Stimulated activated CD8-positive, alpha-beta memory T cell treated with anti-CD3 and anti-CD28 coated beads, Interleukin-7, amount 100 ng/mL, for 24 hours (primary cell): Measurements from ENCODE around the gene FGF3.

ENCODE experiments used
- DNase-seq: peaks from one replicate; pipeline ENCODE4 v3.0.0-alpha.2; 2020; ENCODE audit warnings: low read depth

The FGF3 gene

DNA sequence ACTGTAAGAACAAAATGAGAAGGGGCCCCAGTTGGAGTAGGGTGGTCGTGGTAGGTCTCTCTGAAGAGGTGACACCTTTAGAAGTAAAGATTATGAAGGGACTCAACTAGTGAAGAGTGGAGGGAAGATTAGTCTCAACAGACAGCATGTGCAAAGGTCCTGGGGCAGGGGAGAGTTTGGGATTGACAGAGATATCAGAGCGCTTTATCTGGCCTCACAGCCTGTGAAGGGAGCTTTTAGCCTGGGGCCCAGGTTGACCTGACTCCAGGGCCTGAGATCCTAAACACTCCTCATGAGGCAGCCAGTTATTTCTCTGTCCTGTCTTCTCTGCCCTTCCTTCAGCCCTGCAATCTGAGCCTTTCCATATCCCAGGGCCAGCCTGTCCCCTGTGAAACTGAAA, 16.2 kb downstream of the FGF3 start:
- no peak for DNase-seq

DNA sequence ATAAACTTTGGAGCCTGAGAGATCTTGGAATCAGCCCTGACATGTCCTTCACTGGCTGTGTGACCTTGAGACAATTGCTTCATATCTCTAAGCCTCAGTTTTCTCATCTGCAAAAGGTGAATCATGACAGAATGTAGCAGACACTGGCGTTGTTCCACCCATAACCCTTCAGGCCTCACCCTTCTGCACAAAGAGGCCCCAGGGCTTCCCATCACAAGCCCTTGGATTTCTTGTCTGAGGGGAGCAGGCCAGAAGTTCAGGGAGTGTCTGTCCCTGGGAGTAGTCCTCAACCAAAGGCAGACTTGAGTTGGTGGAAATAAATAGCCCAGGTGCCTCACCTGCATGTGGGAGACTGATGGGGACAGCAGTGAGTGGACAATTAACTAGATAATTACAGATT, 16.6 kb downstream of the FGF3 start:
- no peak for DNase-seq

DNA sequence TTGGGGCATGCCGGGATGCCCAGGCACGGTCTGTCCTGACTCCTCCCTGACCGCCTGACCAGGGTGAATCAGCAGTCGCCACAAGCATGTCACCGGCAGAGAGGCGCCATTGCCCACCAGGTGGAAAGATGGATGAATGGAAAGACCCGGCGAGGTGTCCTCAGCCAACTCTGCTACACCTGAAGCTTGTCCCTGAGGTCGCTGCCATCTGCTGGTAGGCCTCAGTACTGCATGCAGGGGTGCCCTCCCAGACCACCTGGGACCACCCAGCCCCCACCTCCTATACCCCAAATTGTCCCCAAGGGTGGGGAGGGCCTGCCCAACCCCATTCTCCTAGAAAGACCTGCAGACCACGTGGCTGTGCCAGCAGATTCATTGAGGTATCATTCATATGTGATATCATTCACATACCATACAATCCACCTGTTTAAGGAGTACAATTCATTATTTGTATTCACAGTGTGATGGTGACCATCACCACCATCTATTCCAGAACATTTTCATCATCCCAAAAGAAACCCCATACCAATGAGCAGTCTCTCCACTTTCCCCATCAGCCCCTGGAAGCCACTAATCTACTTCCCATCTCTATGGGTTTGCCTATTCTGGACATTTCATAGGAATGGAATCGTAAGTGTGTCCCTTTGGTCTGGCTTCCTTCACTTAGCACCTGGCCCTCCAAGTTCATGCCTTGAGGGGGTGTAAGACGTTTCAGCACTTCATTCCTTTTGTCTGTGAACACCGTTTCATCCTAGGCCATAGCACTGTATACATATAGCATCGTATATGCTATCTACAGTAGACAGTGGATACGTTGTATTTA, 17.5 kb downstream of the FGF3 start:
- peak; percentile 22 for DNase-seq

DNA sequence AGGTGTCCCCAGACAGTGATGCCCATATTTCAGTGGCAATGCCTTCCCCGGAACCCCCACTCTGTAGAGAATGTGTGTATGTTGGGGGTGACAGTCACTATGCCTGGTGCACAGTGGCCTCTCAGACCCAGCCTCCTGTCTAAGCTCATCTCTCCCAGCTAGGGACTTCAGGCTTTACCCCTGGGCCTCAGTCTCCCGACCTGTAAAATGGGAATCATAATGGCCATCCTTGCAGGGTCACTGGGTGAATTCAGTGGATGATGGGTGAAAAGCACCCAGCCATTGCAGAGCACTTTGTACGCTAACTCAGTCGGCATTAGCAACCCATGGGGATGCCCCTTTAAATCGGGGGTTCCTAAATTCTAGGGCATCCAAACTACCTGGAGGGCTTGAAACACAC, 18.9 kb downstream of the FGF3 start:
- no peak for DNase-seq

DNA sequence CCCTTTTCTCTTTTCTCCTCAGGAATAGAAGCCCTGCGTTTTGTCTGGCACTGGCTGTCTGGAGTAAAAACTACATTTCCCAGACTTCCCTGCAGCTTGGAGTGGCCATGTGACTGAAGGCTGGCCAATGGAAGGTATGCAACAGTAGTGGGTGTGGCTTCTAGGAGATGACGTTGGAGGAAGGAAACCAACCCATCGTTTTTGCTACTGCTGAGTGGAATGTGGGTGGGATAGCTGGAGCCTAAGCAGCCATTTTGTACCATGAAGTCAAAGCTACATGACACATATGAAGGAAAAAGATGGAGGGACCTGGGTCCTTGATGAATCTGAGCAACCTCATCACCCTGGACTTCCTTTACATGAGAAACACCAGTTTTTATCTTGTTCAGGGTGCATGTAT, 19.6 kb downstream of the FGF3 start:
- DNase-seq, result no peak

DNA sequence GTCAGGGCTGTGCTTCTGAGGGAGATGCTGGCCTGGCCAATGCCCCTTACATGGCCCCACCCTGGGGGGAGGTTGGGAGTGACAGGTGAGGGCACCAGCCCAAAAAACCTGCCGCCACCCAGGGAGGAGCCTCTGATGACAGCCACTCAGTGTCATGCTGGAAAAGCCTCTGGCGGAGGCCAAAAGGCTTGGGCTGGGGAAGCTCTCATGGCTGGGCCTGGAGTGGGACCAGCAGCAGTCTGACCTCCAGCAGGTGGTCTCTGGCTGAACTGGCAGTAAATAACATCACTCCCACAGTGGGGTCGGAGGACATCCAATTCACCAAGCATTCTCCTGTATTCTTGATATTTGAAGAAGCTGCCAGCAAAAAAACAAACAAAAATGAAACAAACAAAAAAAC, 20.1 kb downstream of the FGF3 start:
- no peak for DNase-seq

DNA sequence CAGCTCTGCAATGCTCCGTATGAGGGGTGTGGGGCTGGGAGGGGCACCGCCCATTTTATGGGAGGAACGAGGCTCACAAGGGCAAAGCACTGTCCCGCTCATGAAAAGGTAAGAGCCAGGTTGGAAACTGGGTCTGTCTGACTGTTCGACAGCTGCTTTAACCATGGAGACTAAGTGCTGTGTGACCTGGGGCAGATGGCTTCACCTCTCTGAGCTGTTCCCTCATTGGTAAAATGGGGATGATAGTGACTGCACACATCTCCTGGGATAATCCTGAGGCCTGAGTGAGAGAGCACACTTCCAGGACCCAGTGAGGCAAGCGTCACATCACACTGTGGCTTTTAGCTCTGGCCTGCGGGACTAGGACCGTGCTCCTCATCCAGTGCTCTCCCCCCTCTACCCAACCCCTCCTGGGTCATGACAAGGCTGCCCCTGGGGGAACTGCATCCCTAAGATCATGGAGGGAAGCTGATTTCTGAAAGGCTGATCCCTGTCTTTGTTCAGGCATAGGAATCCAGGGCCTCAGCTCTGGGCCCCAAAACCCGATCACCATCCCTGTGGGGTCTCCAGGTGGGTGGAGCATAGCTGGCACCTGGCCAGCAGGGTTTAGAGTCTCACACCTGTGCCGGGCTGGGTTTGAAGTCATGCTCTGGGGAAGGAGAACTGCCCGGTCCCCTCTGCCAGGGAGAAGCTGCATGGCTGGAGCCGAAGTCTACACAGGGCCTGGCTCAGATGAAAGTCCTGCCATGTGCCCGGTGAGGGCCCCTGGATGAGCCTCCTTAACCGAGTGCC, 21.3 kb downstream of the FGF3 start:
- no peak for DNase-seq

DNA sequence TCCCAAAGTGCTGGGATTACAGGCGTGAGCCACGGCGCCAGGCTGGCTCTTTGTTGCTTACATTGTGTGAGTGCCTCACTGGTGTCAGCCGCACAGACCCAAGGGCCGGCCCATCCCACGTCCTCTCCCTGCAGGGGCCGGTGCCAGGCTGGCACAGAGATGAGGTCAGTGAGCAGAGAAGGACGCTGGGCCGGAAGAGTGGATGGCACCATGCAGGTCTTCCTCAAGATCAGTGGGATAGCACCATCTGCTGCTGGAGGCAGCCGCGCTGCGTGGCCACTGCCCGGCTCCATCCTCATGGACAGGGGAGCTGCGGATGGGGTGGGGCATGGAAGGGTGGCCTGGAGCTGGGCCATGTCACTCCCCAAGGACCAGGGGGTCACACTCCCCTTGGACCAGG, 22.1 kb downstream of the FGF3 start:
- no peak for DNase-seq

DNA sequence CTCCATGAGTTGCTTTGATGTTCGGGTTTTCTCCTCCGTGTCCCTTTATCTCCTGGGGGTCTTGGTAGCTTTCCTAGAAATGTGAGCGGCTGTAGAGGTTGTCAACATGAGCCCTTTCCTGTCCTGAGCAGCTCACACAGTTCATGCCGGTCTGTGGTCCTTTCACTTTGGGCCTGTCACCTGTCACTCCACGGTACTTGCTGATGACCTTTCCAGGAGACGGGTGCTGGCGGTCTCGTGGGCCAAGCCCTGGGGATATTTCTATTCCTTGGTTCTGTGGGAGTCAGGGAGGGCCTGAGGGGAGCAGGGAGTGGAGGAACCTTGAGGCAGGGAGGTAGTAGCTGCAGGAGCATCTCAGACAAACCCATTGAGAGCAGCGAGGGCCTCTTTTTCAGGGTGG, 23.2 kb downstream of the FGF3 start:
- no peak for DNase-seq

DNA sequence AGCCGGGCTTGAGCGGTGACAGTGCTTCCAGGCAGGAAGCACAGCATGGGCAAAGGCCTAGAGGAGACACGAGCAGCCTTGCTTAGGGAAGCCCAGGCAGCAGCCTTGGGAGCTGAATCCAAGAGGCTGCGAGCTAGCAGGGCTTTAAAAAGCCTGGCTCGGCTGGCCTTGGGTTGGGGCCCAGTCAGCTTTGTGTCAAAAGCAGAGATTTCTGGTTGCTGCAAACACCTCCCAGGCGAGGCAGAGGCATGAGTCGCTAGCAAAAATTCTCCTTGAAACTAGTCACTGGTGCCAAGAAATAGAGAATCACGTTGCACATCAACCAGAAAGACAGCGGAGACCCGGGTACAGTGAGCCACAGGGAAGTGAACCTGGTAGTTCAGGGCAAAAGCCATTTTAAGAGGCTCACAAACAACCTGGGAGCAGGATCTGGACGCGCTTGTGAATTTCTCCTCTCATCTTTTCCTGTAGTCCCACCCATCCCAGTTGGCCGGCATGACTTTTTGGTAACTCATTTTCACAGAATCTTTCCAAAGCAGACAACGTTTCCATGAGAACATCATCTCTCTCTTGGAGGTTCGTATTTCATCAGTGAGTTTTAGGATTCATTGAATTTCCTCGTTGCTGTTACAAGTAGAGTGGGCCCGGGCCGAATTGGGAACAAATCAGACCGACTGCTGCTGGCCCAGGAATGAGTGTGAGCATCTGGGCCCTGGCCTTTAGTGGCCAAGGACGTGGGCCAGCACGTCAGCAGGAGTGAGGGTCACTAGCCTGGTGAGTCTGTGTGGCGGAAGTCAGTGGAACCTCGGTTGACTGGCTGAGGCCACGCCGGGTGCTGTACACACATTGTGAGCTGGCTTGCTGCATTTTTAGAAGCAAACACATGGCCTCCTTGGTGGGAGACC, 27.7 kb downstream of the FGF3 start:
- DNase-seq, result no peak

DNA sequence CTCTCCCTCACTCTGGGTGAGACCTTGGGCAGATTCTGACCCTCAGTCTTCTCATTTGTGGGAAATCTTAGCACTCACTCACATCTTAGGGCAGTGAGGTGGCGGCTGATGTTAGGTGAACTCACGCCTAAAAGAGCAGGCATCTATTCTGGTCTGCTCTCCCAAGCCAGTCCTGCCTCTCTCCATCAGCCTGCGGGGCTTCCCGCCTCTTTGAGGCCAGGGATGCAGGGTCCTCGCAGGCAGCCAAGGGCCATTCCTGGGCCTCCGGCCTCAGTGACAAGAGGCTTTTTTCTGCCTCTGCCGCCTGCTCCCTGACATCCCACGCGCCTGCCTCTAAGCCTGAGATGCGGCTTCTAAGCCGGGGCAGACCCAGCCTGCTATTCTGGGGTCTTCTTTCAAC, 30.3 kb downstream of the FGF3 start:
- no peak for DNase-seq

DNA sequence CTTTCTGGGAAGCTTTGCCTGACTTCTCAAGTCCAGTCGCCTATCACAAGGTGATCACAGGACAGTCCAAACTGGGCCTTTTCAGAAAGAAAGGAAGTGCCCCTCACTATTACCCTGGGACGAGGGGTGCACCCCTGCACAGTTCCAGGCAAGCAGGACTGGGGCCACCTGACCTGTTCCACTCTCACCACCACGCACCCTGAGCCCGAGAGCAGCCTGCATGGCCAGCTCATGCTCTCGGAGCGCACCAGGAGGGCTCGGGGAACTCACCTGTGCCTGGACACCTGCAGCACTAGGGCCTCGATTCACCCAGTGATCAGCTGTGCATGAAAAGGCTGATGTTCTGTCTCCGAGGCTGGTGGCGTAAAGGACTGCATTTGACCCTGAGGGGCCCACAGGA, 31.3 kb downstream of the FGF3 start:
- DNase-seq, result no peak

DNA sequence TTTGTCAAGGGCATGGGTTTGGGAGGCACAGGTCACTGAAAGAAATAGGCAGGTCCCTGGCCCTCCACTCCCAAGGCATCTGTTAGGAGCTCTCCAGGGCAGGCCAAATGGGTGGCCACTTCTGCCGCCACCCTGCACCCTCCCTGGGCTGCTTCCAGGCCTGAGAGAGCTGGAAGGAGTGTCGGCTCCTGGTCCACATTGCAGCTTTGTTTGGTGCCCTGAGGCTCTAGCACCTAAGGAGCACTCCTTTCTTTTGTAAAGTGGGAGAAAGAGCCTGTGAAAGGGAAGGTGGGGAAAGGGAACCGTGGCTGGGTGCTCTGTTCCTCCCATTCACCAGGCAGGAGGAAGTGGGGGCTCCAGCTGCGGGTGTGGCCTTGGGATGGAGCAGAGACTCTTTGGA, 31.8 kb downstream of the FGF3 start:
- no peak for DNase-seq

DNA sequence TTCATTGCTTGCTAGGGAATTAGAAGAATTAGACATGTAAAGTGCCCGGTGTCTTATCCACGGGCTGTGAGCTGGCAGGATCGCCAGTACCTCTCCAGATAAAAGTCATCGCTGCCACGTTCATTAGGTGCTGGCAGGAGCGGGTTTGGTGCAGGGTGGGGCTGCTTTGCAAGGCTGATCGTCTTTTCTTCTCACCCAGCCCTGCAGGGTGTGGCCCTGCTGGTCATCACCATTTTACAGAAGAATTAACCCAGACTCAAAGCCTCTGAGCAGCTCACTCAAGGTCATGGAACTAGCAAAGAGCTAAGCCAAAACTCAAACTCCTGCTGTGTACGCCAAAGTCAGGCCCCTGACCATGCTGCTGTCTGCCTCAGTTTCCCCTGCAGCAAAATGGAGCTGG, 38.0 kb downstream of the FGF3 start:
- DNase-seq, result no peak

DNA sequence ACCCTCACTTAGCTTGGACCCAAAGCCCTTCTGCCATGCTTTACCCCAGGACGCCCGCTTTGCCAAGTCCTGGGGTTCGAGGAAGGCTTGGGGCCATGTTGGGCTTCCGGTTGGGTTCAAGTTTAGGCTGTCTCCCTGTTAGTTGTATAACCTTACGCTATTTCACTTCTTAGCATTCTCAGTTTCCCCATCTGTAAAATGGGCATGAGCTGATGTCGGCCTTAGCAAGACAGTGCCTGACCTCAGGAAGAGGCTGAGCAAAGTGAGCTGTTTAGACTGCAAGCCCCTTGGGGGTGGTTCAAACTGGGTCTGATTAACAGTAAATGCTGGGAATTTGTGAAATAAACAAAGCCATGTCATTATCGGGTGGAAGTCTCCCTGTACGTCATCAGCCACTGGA, 40.8 kb downstream of the FGF3 start:
- DNase-seq, result no peak

DNA sequence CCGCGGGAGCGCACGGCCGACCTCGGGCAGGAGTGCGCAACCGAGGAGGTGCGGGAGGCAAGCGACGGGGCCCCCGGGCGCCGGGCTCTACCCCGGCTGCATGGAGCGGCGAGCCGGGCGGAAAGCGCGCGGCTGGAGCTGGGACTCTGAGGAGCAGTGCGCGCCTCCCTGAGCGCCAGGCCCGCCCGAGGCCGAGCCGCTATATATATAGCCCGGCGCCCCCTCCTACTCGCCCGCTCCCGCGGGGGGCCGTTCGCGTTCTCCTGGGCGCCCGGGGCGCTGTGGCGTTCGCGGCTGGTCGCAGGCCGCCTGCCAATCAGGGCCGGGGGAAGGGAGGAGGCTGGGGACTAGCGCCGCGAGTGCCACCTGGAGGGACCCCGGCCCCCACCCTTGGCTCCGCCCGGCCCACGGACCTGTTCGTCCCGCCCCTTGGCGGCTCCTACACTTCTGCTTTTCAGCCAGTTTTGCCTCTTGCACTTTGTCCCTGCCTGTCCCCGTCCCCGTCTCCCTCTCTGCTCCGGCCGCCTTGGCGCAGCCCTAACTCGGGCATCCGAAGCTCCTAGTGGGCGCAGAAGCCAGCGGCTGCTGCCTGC, 44.0 kb downstream of the FGF3 start, which contains the start of gene FGF4:
Gene FGF4 (minus strand): TSS at position 179 of the 593 bp plus-strand sequence. CDS start 257 bp downstream, outside the sequence.
- DNase-seq, result no peak

DNA sequence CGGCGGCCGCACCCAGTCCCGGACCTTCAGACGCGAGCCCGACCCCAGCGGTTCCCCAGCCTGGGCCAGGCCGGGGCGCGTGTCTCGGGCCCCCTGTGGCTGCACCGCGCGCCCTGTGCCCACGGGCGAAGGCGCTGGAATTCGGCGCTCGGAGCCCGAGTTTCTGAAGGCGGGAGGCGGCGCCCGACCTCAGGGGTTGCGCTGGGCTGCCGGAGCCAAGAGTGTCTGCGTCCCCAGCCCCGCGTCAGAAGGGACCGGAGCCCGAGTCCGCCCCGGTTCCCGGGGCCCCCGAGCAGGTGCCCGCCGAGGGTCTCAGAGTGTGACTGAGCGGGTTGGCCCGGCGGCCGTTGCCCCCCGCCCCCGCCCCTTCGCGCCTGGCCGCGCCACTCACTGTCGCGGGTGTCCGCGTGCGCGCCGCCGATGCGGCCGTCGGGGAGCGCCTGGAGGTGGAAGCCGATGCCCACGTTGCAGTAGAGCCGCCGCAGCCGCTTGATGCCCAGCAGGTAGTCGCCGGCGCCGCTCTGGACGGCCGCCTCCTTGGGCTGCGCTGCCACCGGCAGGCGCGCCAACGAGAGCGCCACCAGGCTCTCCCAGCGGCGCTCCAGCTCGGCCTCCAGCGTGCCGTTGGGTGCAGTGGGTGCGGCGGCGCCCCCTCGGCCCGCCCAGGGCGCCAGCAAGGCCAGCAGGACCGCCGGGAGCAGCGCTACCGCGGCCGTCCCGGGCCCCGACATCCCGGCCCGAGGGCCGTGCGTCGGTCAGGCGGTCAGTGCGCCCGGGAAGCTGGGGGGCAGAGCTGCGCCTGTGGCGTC, 44.7 kb downstream of the FGF3 start:
- DNase-seq, result no peak

DNA sequence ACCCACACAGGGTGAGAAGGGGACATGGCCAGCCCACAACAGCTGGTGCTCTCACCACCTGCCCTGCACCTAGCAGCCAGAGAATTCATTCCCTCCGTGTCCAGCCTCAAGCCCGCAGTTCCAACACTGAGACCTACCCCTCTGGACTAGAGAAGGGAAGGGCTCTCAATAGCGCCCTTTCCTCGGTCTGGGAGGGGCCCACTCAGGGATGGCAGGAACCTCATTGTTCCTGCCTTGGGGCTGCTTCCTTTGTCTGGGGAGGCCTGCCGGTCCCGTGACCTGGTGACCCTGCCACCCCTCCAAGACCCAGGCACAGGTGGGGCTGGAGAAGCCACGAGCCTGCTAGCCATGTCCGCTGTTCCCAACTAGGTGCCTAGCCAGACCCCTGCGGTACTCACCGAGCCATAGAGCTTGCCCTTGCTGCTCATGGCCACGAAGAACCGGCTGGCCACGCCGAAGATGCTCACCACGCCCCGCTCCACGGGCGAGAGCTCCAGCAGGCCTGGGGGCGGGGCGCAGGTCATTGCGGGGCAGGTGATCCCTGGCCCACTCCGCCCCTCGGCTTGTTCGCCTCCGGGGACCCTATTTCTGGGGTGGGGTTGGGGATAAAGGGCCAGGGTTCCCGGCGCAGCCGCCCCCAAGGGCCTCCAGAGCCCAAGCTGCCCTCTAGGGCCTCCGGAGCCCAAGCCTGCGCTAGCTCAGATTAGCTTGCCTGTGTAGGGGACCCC, 45.4 kb downstream of the FGF3 start:
- DNase-seq, result no peak

DNA sequence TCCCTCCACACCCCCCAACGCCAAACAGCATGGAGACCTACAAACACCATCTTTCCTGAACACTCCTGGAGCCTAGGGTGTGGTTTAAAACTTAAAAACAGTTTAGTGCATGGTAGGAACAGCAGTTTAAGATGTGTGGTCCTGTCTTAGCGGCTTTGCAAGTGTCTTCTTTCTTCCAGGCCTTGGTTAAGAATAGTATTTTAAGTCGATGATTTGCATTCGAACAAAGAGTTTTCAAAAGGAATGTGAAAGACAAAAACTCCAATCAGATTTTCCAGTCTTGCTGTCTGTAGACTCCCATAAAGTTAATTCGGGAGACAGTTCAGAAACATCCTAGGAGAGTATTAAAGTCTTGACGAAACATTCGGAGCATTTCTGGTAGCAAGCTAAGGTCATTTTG, 47.8 kb downstream of the FGF3 start:
- DNase-seq, result no peak

DNA sequence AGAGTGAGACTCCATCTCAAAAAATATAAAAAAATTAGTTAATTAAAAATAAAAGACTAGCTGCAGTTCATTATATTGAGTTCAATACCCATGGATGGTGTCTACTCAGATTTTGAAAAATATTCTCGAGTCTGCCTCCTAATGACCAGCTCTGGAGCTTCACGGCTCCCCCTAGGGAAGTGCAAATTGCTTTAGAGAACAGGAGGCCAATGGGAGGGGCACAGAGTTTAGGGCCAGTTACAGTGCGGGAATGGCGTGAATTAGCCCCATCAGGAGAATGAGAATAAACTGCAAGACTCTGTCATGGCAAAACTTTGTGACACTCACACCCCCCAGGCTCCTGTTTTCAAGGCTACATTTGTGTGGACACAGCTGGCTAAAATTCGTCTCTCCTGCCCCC, 48.7 kb downstream of the FGF3 start:
- no peak for DNase-seq
